Vagina (tissue), 2 donors: ENCODE results near the gene GRK5.

ENCODE experiments used
- CTCF ChIP-seq, 3 experiments: fragments of 450-650 bp in 2 of 3; fragments of 200-600 bp in 1 of 3; sonication (generic) in 1 of 3; IDR thresholded peaks; one replicate each; pipeline ENCODE4 v1.5.1; 2017 to 2019; ENCODE audit warnings: antibody characterized with exemption in 3 of 3, mild to moderate bottlenecking in 2 of 3, moderate library complexity in 2 of 3
- POLR2A ChIP-seq, 2 donors: fragments of 450-650 bp; IDR thresholded peaks; one replicate each; pipeline ENCODE4 v1.6.1; 2017; ENCODE audit warnings: antibody characterized with exemption in 2 of 2, mild to moderate bottlenecking in 2 of 2, moderate library complexity in 2 of 2
- POLR2AphosphoS5 ChIP-seq, 2 donors: sonication (generic); formaldehyde crosslinking; IDR thresholded peaks; one replicate each; pipeline ENCODE4 v1.9.0; 2017; ENCODE audit warnings: antibody characterized with exemption in 2 of 2, mild to moderate bottlenecking in 2 of 2, low read depth in 1 of 2; ENCODE audit not compliant: insufficient read depth in 1 of 2

- TF ChIP-seq CTCF (IDR thresholded peaks at IDR 0.05) (no peak), POLR2A (IDR thresholded peaks at IDR 0.05) (no peak), POLR2AphosphoS5 (IDR thresholded peaks at IDR 0.05; ENCODE audit: insufficient read depth in 1 of 2, low read depth in 1 of 2) (no peak)
These were observed 140.0 kb downstream of the GRK5 start for GRCh38 chr10:119347181-119347974.
